Caki2 (cell line): ENCODE results near the gene MCRIP2. TPM values are rescaled to one million over a fixed set of nuclear protein-coding genes. Genes with fewer than 3 reads are reported as not detected.
A peak's percentile ranks its signal among the peaks of the same experiment; 100 is the strongest.

ENCODE experiments used
- DNase-seq: peaks from one replicate; pipeline ENCODE4 v3.0.0-alpha.2; 2015; ENCODE audit warnings: low read depth
- in situ Hi-C: cut with HindIII; loops from 2 replicates; pipeline ENCODE4 v1.10.0; 2016; ENCODE audit warnings: low sequenced_read_pairs, low pct_unique_long_range_greater_than_20kb, mixed read lengths
- total RNA-seq: library from RNA; depleted of rRNA; stranded (reverse); fragments of >200 nt; shearing (Covaris generic); gene quantifications from 2 replicates; pipeline ENCODE4 v1.2.3, GENCODE V29; 2014; ENCODE audit warnings: low replicate concordance

Gene MCRIP2
- total RNA-seq, 1 experiment from 2014 or later = 93.0 TPM

GRCh38 chr16:674968-675883, 33.6 kb downstream of the MCRIP2 start, which contains the start of gene RHBDL1:
Gene RHBDL1, plus strand, starts transcription at chr16:675671. Its CDS starts 120 bp downstream, at chr16:675791.
- in situ Hi-C loops = no loop called here
- no peak for DNase-seq

GRCh38 chr16:675884-676564, 34.4 kb downstream of the MCRIP2 start:
- no peak for DNase-seq
- in situ Hi-C loops = no loop called here

GRCh38 chr16:676565-676902, 34.9 kb downstream of the MCRIP2 start:
- in situ Hi-C loops = no loop called here
- DNase-seq = no peak

GRCh38 chr16:676913-677312, 35.3 kb downstream of the MCRIP2 start:
- DNase-seq = no peak
- in situ Hi-C loops = no loop called here

GRCh38 chr16:677316-678190, 35.9 kb downstream of the MCRIP2 start:
- DNase-seq = no peak
- in situ Hi-C loops = no loop called here

GRCh38 chr16:678209-678857, 36.7 kb downstream of the MCRIP2 start:
- in situ Hi-C loops = no loop called here
- no peak for DNase-seq

- in situ Hi-C loops = no loop called here
- DNase-seq = peak; percentile 93
Observed at GRCh38 chr16:678858-679813, 37.5 kb downstream of the MCRIP2 start.

GRCh38 chr16:679814-680624, 38.4 kb downstream of the MCRIP2 start, which contains the start of gene STUB1:
Gene STUB1, plus strand, starts transcription at chr16:680410. Its CDS starts 116 bp downstream, at chr16:680526.
- DNase-seq = peak; percentile 92
- in situ Hi-C loops = no loop called here

- no peak for DNase-seq
- in situ Hi-C loops = no loop called here
Observed at GRCh38 chr16:680625-680945, 39.0 kb downstream of the MCRIP2 start.

GRCh38 chr16:680967-681745, 39.5 kb downstream of the MCRIP2 start:
- peak; percentile 48 for DNase-seq
- in situ Hi-C loops = no loop called here

GRCh38 chr16:681746-682427, 40.3 kb downstream of the MCRIP2 start:
- peak; percentile 50 for DNase-seq
- in situ Hi-C loops = no loop called here

GRCh38 chr16:682493-683395, 41.1 kb downstream of the MCRIP2 start:
- DNase-seq = no peak
- in situ Hi-C loops = no loop called here

- peak; percentile 63 for DNase-seq
- in situ Hi-C loops = no loop called here
Observed at GRCh38 chr16:683396-684070, 41.9 kb downstream of the MCRIP2 start.
